GM12878 (cell line): ENCODE data around the gene ICA1. TPM values are rescaled to one million over a fixed set of nuclear protein-coding genes. Genes with fewer than 3 reads are reported as not detected.

ENCODE experiments used
- ATAC-seq: fragments of 200-7000 bp; cut with Tn5 transposase; 3 replicates; pipeline ENCODE4 v1.9.1; 2020; ENCODE audit warnings: mild to moderate bottlenecking, moderate library complexity
- BruUV-seq: library from RNA; stranded (reverse); fragments of 400-500 nt; replicated peaks from 2 replicates; lab custom pipeline; 2021; lab: Mats Ljungman, UMichigan
- CTCF ChIA-PET: fragments of 300-600 bp; sonication (Branson Sonifier 250); formaldehyde crosslinking; extraction: SDS; loops from one replicate; lab custom pipeline; 2021; ENCODE audit warnings: inconsistent platforms; lab: Yijun Ruan, JAX
- POLR2A ChIA-PET: fragments of 350-600 bp; formaldehyde crosslinking; extraction: SDS; loops from one replicate; lab custom pipeline; 2021; ENCODE audit warnings: inconsistent platforms; lab: Charles Lee
- RAD21 ChIA-PET: fragments of 300-600 bp; sonication (Branson Sonifier 250); formaldehyde crosslinking; loops from one replicate; lab custom pipeline; 2023; ENCODE audit warnings: antibody characterized with exemption; ENCODE audit not compliant: unreplicated experiment; lab: Charles Lee
- SMC1A ChIA-PET: fragments of 300-600 bp; sonication (Branson Sonifier 250); formaldehyde crosslinking; loops from one replicate; lab custom pipeline; 2023; ENCODE audit not compliant: unreplicated experiment, uncharacterized antibody; lab: Charles Lee
- DNase-seq: peaks from one replicate; pipeline ENCODE4 v3.0.0-alpha.2; 2011; ENCODE audit warnings: low read depth, low spot score
- FAIRE-seq: peaks from 3 replicates; lab custom pipeline; 2011; peaks lifted over from hg19 to GRCh38; lab: Jason Lieb, UNC
- H2AFZ ChIP-seq: 2 replicates; pipeline ENCODE4 v1.6.0; 2011; ENCODE audit warnings: low read depth, low read length, control low read depth; ENCODE audit not compliant: control insufficient read depth
- H3K27ac ChIP-seq: 2 replicates; pipeline ENCODE4 v1.5.1; 2011; ENCODE audit warnings: control low read depth; ENCODE audit not compliant: control insufficient read depth, insufficient read depth
- H3K27me3 ChIP-seq, 2 experiments: replicated peaks in 1 of 2; 2 replicates each; pipeline versions ENCODE4 v1.6.0 to v1.6.1; 2011; ENCODE audit warnings: low read length in 1 of 2; ENCODE audit not compliant: control insufficient read depth in 2 of 2, insufficient read depth in 2 of 2
- H3K36me3 ChIP-seq, 2 experiments: 2 replicates each; pipeline ENCODE4 v1.5.1; 2011; ENCODE audit warnings: low read length in 1 of 2; ENCODE audit not compliant: control insufficient read depth in 2 of 2, insufficient read depth in 2 of 2
- H3K4me1 ChIP-seq: 2 replicates; pipeline ENCODE4 v1.6.1; 2011; ENCODE audit warnings: mild to moderate bottlenecking, low read length, moderate library complexity, mixed read lengths; ENCODE audit not compliant: control insufficient read depth, insufficient read depth
- H3K4me2 ChIP-seq: 2 replicates; pipeline ENCODE4 v1.6.0; 2011; ENCODE audit warnings: control low read depth; ENCODE audit not compliant: control insufficient read depth, insufficient read depth
- H3K4me3 ChIP-seq: fragments of 200-600 bp; sonication (generic); 2 replicates; pipeline ENCODE4 v1.5.1; 2016
- H3K79me2 ChIP-seq: 2 replicates; pipeline ENCODE4 v1.6.0; 2011; ENCODE audit warnings: low read length; ENCODE audit not compliant: control insufficient read depth, insufficient read depth
- H3K9ac ChIP-seq: 2 replicates; pipeline ENCODE4 v1.8.0; 2011; ENCODE audit warnings: low read length, control low read depth, mixed read lengths; ENCODE audit not compliant: control insufficient read depth, insufficient read depth
- H3K9me3 ChIP-seq: replicated peaks from 3 replicates; pipeline ENCODE4 v1.5.1; 2011; ENCODE audit warnings: mild to moderate bottlenecking, low read length; ENCODE audit not compliant: control insufficient read depth, insufficient read depth
- H4K20me1 ChIP-seq: 2 replicates; pipeline ENCODE4 v1.6.0; 2011; ENCODE audit not compliant: control insufficient read depth, insufficient read depth
- ATF7 ChIP-seq: fragments of 450-650 bp; IDR thresholded peaks from 2 replicates; pipeline ENCODE4 v1.6.1; 2016; ENCODE audit warnings: low read depth, mild to moderate bottlenecking
- CBFB ChIP-seq: IDR thresholded peaks from 2 replicates; pipeline ENCODE4 v1.6.1; 2016; ENCODE audit warnings: antibody characterized with exemption, low read depth
- CBX3 ChIP-seq: fragments of 200-600 bp; sonication (generic); IDR thresholded peaks from 2 replicates; pipeline ENCODE4 v1.6.1; 2016; ENCODE audit warnings: low read depth, borderline replicate concordance
- HCFC1 ChIP-seq: fragments of 150-350 bp; IDR thresholded peaks from 2 replicates; pipeline ENCODE4 v1.6.1; 2014; ENCODE audit warnings: low read length
- HDAC6 ChIP-seq: fragments of 200-600 bp; sonication (generic); IDR thresholded peaks from one replicate; pipeline ENCODE4 v1.8.0; 2017; ENCODE audit warnings: antibody characterized with exemption; ENCODE audit not compliant: unreplicated experiment
- MXI1 ChIP-seq: fragments of 150-350 bp; IDR thresholded peaks from 2 replicates; pipeline ENCODE4 v1.6.1; 2011; ENCODE audit warnings: low read depth, mild to moderate bottlenecking, inconsistent platforms, low read length, improper control_type of control experiment
- PAX5 ChIP-seq: IDR thresholded peaks from 2 replicates; pipeline ENCODE4 v1.6.1; 2011; ENCODE audit warnings: low read depth, low read length, borderline replicate concordance
- RAD21 ChIP-seq: IDR thresholded peaks from 2 replicates; pipeline ENCODE4 v1.6.1; 2011; ENCODE audit warnings: mild to moderate bottlenecking, low read depth, low read length, moderate library complexity; ENCODE audit not compliant: insufficient read depth
- SIN3A ChIP-seq: IDR thresholded peaks from 2 replicates; pipeline ENCODE4 v1.6.1; 2012; ENCODE audit warnings: low read depth, low read length, improper control_type of control experiment
- SMC3 ChIP-seq: IDR thresholded peaks from 2 replicates; pipeline ENCODE4 v1.6.1; 2011; ENCODE audit warnings: low read length, improper control_type of control experiment, borderline replicate concordance
- SP1 ChIP-seq: IDR thresholded peaks from one replicate; pipeline ENCODE4 v1.6.1; 2011; ENCODE audit warnings: low read depth, low read length
- STAT1 ChIP-seq: fragments of 450-650 bp; conservative IDR thresholded peaks from 2 replicates; pipeline ENCODE4 v1.6.1; 2014; ENCODE audit warnings: antibody characterized with exemption, mild to moderate bottlenecking
- ZNF207 ChIP-seq: fragments of 450-650 bp; IDR thresholded peaks from 2 replicates; pipeline ENCODE4 v1.6.1; 2014; ENCODE audit warnings: antibody characterized with exemption, mild to moderate bottlenecking, borderline replicate concordance
- WGBS: methylation state at CpG from one replicate; pipeline ENCODE4 v1.1.6; 2016; ENCODE audit warnings: low lambda C conversion rate; ENCODE audit not compliant: insufficient replicate concordance, insufficient coverage; ENCODE audit errors: missing lambda C conversion rate; 5-methylcytosine and 5-hydroxymethylcytosine counted together
- in situ Hi-C: fragments of 300-500 bp; cut with MboI; formaldehyde crosslinking; loops from 9 replicates; pipeline ENCODE4 v1.14.3; 2018; ENCODE audit warnings: mixed read lengths
- intact Hi-C: fragments of 100-400 bp; cut with micrococcal nuclease; formaldehyde crosslinking; loops from one replicate; pipeline ENCODE4 v1.14.2; 2022; ENCODE audit not compliant: unreplicated experiment
- polyA plus RNA-seq, 11 experiments: library from polyadenylated mRNA; depleted of rRNA in 4 of 11; unstranded in 6 of 11; stranded (reverse) in 5 of 11; fragments of >200 nt; fragmentation: Nextera tagmentation in 4 of 11; fragmentation: Illumina TruSeq in 1 of 11; extraction: Ambion mirVana in 4 of 11; extraction: Trizol in 1 of 11; gene quantifications; 1 replicate in 1 of 11; 2 replicates in 10 of 11; pipeline versions ENCODE4 v1.2.1 to v1.2.3, GENCODE V29; 2011 to 2016; ENCODE audit warnings: inconsistent platforms in 2 of 11, missing spikeins in 2 of 11, low read depth in 1 of 11
- total RNA-seq, 4 experiments: library from RNA; depleted of rRNA in 3 of 4; stranded (reverse); fragments of >200 nt in 3 of 4; fragmentation: Illumina TruSeq in 1 of 4; extraction: Trizol in 1 of 4; gene quantifications; 2 replicates each; pipeline versions ENCODE4 v1.2.1 to v1.2.3, GENCODE V29; 2013 to 2021
- TF ChIP-seq, protein P1 (sequence below): fragments of 450-650 bp; IDR thresholded peaks from 2 replicates; pipeline ENCODE4 v1.6.1; 2017; ENCODE audit warnings: mild to moderate bottlenecking, moderate library complexity
- TF ChIP-seq, protein P2 (sequence below): IDR thresholded peaks from 2 replicates; pipeline ENCODE4 v1.6.1; 2011; ENCODE audit warnings: low read depth, low read length, improper control_type of control experiment, borderline replicate concordance
- TF ChIP-seq, protein P3 (sequence below): fragments of 450-650 bp; formaldehyde crosslinking; IDR thresholded peaks from 2 replicates; pipeline ENCODE4 v1.5.0; 2022; ENCODE audit warnings: mild to moderate bottlenecking, missing genetic modification characterization
- TF ChIP-seq, protein P4 (sequence below): IDR thresholded peaks from 2 replicates; pipeline ENCODE4 v1.6.1; 2011; ENCODE audit warnings: low read depth, mild to moderate bottlenecking, low read length, moderate library complexity, borderline replicate concordance; ENCODE audit errors: extremely low read depth

ICA1 gene
- total and polyA plus RNA-seq, 10 of the 15 experiments (the other 5 are each of a cell fraction or from before 2014, with no cell fraction given) = 1.3 to 35.1 (median 3.3) TPM

DNA sequence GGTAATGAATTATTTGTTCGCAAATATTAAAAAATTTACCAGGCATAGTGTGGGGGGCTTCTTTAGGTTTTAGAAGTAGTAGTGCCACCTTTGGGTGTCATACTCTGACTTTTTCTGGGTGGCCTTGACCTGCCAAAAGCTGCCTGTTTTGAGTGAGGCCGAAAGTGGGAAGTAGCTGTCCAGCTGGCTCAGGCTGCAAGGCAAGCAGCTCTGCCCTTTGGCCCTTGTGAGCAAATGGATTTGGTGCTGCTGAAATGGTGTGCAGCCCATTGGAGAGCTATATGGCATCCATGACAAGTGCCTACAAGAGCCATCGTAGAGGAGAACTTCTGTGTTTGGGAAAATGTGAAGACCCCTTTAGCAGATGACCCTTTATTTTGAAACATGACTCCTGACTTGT is 20.2 kb upstream of the ICA1 start:
- Histone ChIP-seq H3K27ac (no peak overlapping the region), H4K20me1 (no peaks in the 10 kb centered on the region), H3K9me3 (no peaks in the 10 kb centered on the region), H3K4me3 (no peak overlapping the region), H2AFZ (no peak overlapping the region), H3K36me3 (no peaks in the 10 kb centered on the region), H3K9ac (no peak overlapping the region), H3K79me2 (no peaks in the 10 kb centered on the region), H3K4me2 (no peak overlapping the region), H3K27me3 (peaks cover 0 to 1% of the 10 kb centered on the region in 2 experiments; a peak in 2 of 4 replicates), H3K4me1 (no peaks in the 10 kb centered on the region)
- BruUV-seq = no TSS peak
- POLR2A ChIA-PET = no interaction called here
- CTCF ChIA-PET = interaction anchor here (2.3 kb wide), 1 partner anchor 14 kb away, joined by 15 read pairs; no protein-coding TSS in a partner anchor
- DNase-seq (no peak), ATAC-seq (no peak), FAIRE-seq (no peak)
- intact Hi-C loops (no loop called here), in situ Hi-C loops (no loop called here)
- RAD21 ChIA-PET = no interaction called here
- SMC1A ChIA-PET = interaction anchor here (1.7 kb wide), 1 partner anchor 14 kb away, joined by 5 read pairs; no protein-coding TSS in a partner anchor
- 33% methylated on average over 3 of the region's 3 CpGs for whole genome bisulfite sequencing
- no peak for TF ChIP-seq SP1
- TF ChIP-seq MXI1 = no peak
- no peak for TF ChIP-seq RAD21
- no peak for TF ChIP-seq ATF7
- no peak for TF ChIP-seq SIN3A
- no peak for TF ChIP-seq HCFC1
- TF ChIP-seq, protein P1, sequence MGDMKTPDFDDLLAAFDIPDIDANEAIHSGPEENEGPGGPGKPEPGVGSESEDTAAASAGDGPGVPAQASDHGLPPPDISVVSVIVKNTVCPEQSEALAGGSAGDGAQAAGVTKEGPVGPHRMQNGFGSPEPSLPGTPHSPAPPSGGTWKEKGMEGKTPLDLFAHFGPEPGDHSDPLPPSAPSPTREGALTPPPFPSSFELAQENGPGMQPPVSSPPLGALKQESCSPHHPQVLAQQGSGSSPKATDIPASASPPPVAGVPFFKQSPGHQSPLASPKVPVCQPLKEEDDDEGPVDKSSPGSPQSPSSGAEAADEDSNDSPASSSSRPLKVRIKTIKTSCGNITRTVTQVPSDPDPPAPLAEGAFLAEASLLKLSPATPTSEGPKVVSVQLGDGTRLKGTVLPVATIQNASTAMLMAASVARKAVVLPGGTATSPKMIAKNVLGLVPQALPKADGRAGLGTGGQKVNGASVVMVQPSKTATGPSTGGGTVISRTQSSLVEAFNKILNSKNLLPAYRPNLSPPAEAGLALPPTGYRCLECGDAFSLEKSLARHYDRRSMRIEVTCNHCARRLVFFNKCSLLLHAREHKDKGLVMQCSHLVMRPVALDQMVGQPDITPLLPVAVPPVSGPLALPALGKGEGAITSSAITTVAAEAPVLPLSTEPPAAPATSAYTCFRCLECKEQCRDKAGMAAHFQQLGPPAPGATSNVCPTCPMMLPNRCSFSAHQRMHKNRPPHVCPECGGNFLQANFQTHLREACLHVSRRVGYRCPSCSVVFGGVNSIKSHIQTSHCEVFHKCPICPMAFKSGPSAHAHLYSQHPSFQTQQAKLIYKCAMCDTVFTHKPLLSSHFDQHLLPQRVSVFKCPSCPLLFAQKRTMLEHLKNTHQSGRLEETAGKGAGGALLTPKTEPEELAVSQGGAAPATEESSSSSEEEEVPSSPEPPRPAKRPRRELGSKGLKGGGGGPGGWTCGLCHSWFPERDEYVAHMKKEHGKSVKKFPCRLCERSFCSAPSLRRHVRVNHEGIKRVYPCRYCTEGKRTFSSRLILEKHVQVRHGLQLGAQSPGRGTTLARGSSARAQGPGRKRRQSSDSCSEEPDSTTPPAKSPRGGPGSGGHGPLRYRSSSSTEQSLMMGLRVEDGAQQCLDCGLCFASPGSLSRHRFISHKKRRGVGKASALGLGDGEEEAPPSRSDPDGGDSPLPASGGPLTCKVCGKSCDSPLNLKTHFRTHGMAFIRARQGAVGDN = no peak
- TF ChIP-seq, protein P2, sequence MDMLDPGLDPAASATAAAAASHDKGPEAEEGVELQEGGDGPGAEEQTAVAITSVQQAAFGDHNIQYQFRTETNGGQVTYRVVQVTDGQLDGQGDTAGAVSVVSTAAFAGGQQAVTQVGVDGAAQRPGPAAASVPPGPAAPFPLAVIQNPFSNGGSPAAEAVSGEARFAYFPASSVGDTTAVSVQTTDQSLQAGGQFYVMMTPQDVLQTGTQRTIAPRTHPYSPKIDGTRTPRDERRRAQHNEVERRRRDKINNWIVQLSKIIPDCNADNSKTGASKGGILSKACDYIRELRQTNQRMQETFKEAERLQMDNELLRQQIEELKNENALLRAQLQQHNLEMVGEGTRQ = no peak
- TF ChIP-seq CBFB = no peak
- TF ChIP-seq, protein P3, sequence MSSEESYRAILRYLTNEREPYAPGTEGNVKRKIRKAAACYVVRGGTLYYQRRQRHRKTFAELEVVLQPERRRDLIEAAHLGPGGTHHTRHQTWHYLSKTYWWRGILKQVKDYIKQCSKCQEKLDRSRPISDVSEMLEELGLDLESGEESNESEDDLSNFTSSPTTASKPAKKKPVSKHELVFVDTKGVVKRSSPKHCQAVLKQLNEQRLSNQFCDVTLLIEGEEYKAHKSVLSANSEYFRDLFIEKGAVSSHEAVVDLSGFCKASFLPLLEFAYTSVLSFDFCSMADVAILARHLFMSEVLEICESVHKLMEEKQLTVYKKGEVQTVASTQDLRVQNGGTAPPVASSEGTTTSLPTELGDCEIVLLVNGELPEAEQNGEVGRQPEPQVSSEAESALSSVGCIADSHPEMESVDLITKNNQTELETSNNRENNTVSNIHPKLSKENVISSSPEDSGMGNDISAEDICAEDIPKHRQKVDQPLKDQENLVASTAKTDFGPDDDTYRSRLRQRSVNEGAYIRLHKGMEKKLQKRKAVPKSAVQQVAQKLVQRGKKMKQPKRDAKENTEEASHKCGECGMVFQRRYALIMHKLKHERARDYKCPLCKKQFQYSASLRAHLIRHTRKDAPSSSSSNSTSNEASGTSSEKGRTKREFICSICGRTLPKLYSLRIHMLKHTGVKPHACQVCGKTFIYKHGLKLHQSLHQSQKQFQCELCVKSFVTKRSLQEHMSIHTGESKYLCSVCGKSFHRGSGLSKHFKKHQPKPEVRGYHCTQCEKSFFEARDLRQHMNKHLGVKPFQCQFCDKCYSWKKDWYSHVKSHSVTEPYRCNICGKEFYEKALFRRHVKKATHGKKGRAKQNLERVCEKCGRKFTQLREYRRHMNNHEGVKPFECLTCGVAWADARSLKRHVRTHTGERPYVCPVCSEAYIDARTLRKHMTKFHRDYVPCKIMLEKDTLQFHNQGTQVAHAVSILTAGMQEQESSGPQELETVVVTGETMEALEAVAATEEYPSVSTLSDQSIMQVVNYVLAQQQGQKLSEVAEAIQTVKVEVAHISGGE (CRISPR knock-in tag) = no peak
- no peak for TF ChIP-seq CBX3
- TF ChIP-seq ZNF207 = no peak
- TF ChIP-seq, protein P4, sequence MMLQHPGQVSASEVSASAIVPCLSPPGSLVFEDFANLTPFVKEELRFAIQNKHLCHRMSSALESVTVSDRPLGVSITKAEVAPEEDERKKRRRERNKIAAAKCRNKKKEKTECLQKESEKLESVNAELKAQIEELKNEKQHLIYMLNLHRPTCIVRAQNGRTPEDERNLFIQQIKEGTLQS = no peak
- no peak for TF ChIP-seq PAX5
- no peak for TF ChIP-seq STAT1
- TF ChIP-seq SMC3 = no peak
- no peak for TF ChIP-seq HDAC6
